A673 (cell line): Measurements from ENCODE around the gene FOXO1.

Experiments used
- CTCF ChIP-seq: fragments of 300-800, 200-600 bp; sonication (generic); conservative IDR thresholded peaks from 2 replicates; pipeline ENCODE4 v1.5.1; 2017; ENCODE audit warnings: low read depth, mild to moderate bottlenecking, antibody characterized with exemption, low read length, moderate library complexity, mixed read lengths
- EZH2 ChIP-seq: fragments of 200-600 bp; sonication (generic); IDR thresholded peaks from 2 replicates; pipeline ENCODE4 v1.6.1; 2017; ENCODE audit warnings: borderline replicate concordance, low read depth, mild to moderate bottlenecking, mixed read lengths, antibody characterized with exemption, low read length; ENCODE audit not compliant: poor library complexity, severe bottlenecking

GRCh38 chr13:40657951-40658350 is 8.5 kb downstream of the FOXO1 start:
- TF ChIP-seq EZH2 (no peak), CTCF (no peak)
